ENCODE results near the gene LRP1B.

The LRP1B gene

DNA sequence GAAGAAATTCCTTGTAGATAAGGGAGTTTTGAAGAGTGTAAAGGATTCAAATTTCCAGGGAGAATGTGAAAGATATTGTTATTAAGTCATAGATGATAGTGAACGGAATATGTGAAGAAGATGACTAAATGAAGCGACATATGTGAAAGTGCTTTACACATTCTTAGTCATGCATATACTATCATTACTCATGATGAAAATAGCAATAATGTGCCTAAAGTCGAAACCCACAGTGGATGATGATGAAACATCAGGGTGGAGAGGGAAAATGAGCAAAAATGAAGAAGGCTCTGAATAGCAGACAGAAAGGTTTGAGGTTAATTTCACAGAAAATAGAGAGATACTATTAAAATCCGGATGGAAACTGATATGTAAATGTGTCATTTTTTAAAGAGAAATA is 1237.1 kb downstream of the LRP1B start:
- Histone ChIP-seq H3K36me3 (ENCODE audit: control insufficient read depth in 2 of 2, insufficient read depth in 2 of 2, low read length in 2 of 2) (no peaks in the 10 kb centered on the region), H3K4me1 (ENCODE audit: control insufficient read depth, insufficient read depth, low read length) (no peaks in the 10 kb centered on the region), H3K27me3 (ENCODE audit: control insufficient read depth in 1 of 2, insufficient read depth in 2 of 2, low read length in 2 of 2) (no peaks in the 10 kb centered on the region), H3K4me3 (ENCODE audit: low read length in 2 of 2) (no peak overlapping the region), H3K9ac (ENCODE audit: low read length in 2 of 2) (no peak overlapping the region), H3K27ac (ENCODE audit: low read length) (no peak overlapping the region), H3K9me3 (ENCODE audit: control insufficient read depth in 2 of 2, low read length in 2 of 2) (no peaks in the 10 kb centered on the region)

- Histone ChIP-seq H3K9ac (ENCODE audit: low read length in 2 of 2) (no peak overlapping the region), H3K4me1 (ENCODE audit: control insufficient read depth, insufficient read depth, low read length) (no peaks in the 10 kb centered on the region), H3K4me3 (ENCODE audit: low read length in 2 of 2) (no peak overlapping the region), H3K36me3 (ENCODE audit: control insufficient read depth in 2 of 2, insufficient read depth in 2 of 2, low read length in 2 of 2) (no peaks in the 10 kb centered on the region), H3K27me3 (ENCODE audit: control insufficient read depth in 1 of 2, insufficient read depth in 2 of 2, low read length in 2 of 2) (no peaks in the 10 kb centered on the region), H3K27ac (ENCODE audit: low read length) (no peak overlapping the region), H3K9me3 (ENCODE audit: control insufficient read depth in 2 of 2, low read length in 2 of 2) (no peaks in the 10 kb centered on the region)
Observed at GRCh38 chr2:140892911-140893637, 1237.7 kb downstream of the LRP1B start.

DNA sequence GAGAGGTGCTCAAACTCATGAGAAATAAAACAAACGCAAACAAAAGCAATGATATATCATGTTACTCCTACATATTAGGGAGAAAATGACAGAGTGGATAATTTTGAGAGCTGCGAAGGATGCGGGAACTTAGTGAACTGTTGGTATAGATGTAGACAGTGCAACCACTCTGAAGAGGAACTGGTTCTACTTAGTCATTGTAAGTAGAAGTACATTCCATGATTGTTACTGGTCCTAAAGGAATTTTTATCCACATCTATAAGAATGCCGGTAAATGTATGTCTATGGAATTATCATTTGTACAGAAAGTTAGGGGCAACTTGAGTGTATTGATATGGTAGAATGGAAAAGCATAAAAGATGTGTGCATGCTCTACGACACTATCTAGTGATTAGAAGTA is 1238.4 kb downstream of the LRP1B start:
- H3K4me3 ChIP-seq (ENCODE audit: low read length in 2 of 2) = no peak overlapping the region

DNA sequence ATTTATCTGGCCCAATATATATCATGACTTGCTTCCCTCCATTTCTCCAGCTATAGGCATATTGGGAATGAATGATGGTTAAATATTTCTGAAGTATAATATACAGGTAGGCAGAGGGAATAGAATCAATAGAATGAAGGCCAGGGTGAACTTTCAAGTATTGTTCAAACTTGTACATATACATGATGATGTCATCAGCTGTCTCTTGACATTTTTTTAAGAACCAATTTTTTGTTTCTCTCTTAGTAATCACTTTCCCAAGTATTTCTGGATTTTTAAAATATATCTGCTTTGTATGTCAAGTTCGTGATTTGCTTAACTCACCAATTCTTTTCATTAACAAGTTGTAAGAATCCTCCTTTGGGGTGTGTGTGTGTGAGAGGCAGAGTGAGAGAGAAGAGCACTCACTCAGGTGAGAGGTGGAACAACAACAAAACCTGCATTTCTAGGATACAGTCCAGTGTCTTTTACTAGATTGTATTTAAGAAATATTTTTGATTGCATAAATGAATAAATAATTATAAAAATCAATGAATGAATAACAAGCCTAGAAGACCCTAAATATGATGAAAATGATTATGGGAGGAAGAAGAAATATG is 1239.1 kb downstream of the LRP1B start:
- Histone ChIP-seq H3K9ac (ENCODE audit: low read length in 2 of 2) (no peak overlapping the region), H3K4me3 (ENCODE audit: low read length in 2 of 2) (no peak overlapping the region), H3K9me3 (ENCODE audit: control insufficient read depth in 2 of 2, low read length in 2 of 2) (no peaks in the 10 kb centered on the region), H3K27ac (ENCODE audit: low read length) (no peak overlapping the region), H3K27me3 (ENCODE audit: control insufficient read depth in 1 of 2, insufficient read depth in 2 of 2, low read length in 2 of 2) (no peaks in the 10 kb centered on the region), H3K36me3 (ENCODE audit: control insufficient read depth in 2 of 2, insufficient read depth in 2 of 2, low read length in 2 of 2) (no peaks in the 10 kb centered on the region), H3K4me1 (ENCODE audit: control insufficient read depth, insufficient read depth, low read length) (no peaks in the 10 kb centered on the region)

More for the DNA sequence above, 1238.4 kb downstream of the LRP1B start:
- H3K9me3 ChIP-seq (ENCODE audit: control insufficient read depth in 2 of 2, low read length in 2 of 2) = no peaks in the 10 kb centered on the region
- no peaks in the 10 kb centered on the region for H3K4me1 ChIP-seq (ENCODE audit: control insufficient read depth, insufficient read depth, low read length)
- H3K36me3 ChIP-seq (ENCODE audit: control insufficient read depth in 2 of 2, insufficient read depth in 2 of 2, low read length in 2 of 2) = no peaks in the 10 kb centered on the region
- H3K27me3 ChIP-seq (ENCODE audit: control insufficient read depth in 1 of 2, insufficient read depth in 2 of 2, low read length in 2 of 2) = no peaks in the 10 kb centered on the region
- H3K9ac ChIP-seq (ENCODE audit: low read length in 2 of 2) = no peak overlapping the region
- H3K27ac ChIP-seq (ENCODE audit: low read length) = no peak overlapping the region

DNA sequence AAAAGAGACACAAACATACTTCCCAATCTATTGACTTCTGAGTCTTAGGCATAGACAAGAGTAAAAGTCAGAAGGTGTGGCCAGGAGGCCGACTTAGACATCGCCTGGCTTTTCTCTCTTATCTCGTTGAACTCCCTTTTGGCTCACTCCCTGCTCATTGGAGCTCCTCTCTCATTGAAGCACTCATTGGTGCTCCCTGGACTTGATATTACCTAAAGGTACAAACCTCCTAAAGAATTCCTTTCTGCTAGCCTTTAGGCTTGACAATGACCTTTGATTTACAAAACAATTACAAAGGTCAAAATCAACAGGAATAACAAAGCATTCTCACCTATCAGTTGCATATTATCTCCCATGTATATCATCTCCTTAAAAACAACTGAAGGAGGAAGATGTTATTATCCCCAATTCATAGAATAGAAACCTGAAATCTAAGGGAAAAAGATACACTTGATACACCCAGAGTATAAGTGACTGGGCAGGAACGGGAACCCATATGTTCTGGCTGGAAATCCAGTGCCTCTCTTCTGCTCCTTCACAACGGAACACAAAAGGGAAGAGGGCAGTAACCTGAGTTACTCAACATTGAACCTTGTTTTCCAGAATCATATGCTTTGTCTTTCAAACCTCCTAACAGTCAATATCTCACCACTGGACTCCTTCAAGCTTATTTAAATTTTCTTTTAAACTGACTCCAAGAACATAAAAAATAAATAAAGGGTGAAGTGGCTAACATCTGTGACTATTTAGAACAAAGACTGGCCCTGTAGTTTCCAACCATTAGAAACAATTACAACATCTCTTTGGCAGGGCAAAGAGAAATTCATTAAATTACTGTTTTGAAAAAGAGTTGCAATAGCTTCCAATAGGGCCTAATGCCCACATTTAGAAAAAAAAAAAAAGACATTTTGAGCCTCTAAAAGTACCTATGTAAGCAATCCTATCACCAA is 1247.9 kb downstream of the LRP1B start:
- Histone ChIP-seq H3K36me3 (ENCODE audit: control insufficient read depth in 2 of 2, insufficient read depth in 2 of 2, low read length in 2 of 2) (no peaks in the 10 kb centered on the region), H3K9ac (ENCODE audit: low read length in 2 of 2) (no peak overlapping the region), H3K27me3 (ENCODE audit: control insufficient read depth in 1 of 2, insufficient read depth in 2 of 2, low read length in 2 of 2) (no peaks in the 10 kb centered on the region), H3K27ac (ENCODE audit: low read length) (no peak overlapping the region), H3K4me1 (ENCODE audit: control insufficient read depth, insufficient read depth, low read length) (no peaks in the 10 kb centered on the region), H3K9me3 (ENCODE audit: control insufficient read depth in 2 of 2, low read length in 2 of 2) (no peaks in the 10 kb centered on the region), H3K4me3 (ENCODE audit: low read length in 2 of 2) (no peak overlapping the region)

GRCh38 chr2:140880573-140880972 is 1250.2 kb downstream of the LRP1B start:
- no peaks in the 10 kb centered on the region for H3K36me3 ChIP-seq (ENCODE audit: control insufficient read depth in 2 of 2, insufficient read depth in 2 of 2, low read length in 2 of 2)
- no peaks in the 10 kb centered on the region for H3K4me1 ChIP-seq (ENCODE audit: control insufficient read depth, insufficient read depth, low read length)
- no peak overlapping the region for H3K4me3 ChIP-seq (ENCODE audit: low read length in 2 of 2)
- H3K9ac ChIP-seq (ENCODE audit: low read length in 2 of 2) = no peak overlapping the region
- H3K9me3 ChIP-seq (ENCODE audit: control insufficient read depth in 2 of 2, low read length in 2 of 2) = no peaks in the 10 kb centered on the region
- no peak overlapping the region for H3K27ac ChIP-seq (ENCODE audit: low read length)
- no peaks in the 10 kb centered on the region for H3K27me3 ChIP-seq (ENCODE audit: control insufficient read depth in 1 of 2, insufficient read depth in 2 of 2, low read length in 2 of 2)

GRCh38 chr2:140876015-140876414 is 1254.8 kb downstream of the LRP1B start:
- no peaks in the 10 kb centered on the region for H3K9me3 ChIP-seq (ENCODE audit: control insufficient read depth in 2 of 2, low read length in 2 of 2)
- H3K4me3 ChIP-seq (ENCODE audit: low read length in 2 of 2) = no peak overlapping the region
- H3K27me3 ChIP-seq (ENCODE audit: control insufficient read depth in 1 of 2, insufficient read depth in 2 of 2, low read length in 2 of 2) = no peaks in the 10 kb centered on the region
- H3K9ac ChIP-seq (ENCODE audit: low read length in 2 of 2) = no peak overlapping the region
- H3K27ac ChIP-seq (ENCODE audit: low read length) = no peak overlapping the region
- H3K36me3 ChIP-seq (ENCODE audit: control insufficient read depth in 2 of 2, insufficient read depth in 2 of 2, low read length in 2 of 2) = no peaks in the 10 kb centered on the region
- H3K4me1 ChIP-seq (ENCODE audit: control insufficient read depth, insufficient read depth, low read length) = no peaks in the 10 kb centered on the region

- H3K9me3 ChIP-seq (ENCODE audit: control insufficient read depth in 2 of 2, low read length in 2 of 2) = no peaks in the 10 kb centered on the region
- no peaks in the 10 kb centered on the region for H3K27me3 ChIP-seq (ENCODE audit: control insufficient read depth in 1 of 2, insufficient read depth in 2 of 2, low read length in 2 of 2)
- H3K4me1 ChIP-seq (ENCODE audit: control insufficient read depth, insufficient read depth, low read length) = no peaks in the 10 kb centered on the region
- H3K27ac ChIP-seq (ENCODE audit: low read length) = no peak overlapping the region
- no peak overlapping the region for H3K9ac ChIP-seq (ENCODE audit: low read length in 2 of 2)
- no peaks in the 10 kb centered on the region for H3K36me3 ChIP-seq (ENCODE audit: control insufficient read depth in 2 of 2, insufficient read depth in 2 of 2, low read length in 2 of 2)
- H3K4me3 ChIP-seq (ENCODE audit: low read length in 2 of 2) = no peak overlapping the region
Observed at GRCh38 chr2:140873915-140874531, 1256.8 kb downstream of the LRP1B start.

DNA sequence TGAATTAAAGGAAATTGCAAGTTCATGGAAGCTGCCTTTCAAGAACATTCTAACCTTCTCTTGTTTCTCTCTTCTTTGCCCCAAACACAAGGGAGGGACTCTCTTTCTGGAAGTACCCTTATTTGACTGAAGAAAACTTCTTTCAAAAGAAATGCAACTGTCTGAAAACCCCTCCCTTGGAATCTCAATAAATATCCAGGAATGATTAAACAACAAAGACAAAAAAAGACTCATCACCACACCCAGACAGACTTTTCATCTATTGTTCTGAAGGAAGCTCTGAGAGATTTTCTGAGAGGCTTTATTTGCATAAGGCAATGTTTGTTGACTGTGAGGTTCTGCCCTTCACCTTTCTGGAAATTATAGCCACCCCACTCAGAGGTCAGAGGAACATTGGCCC is 1260.9 kb downstream of the LRP1B start:
- H3K27ac ChIP-seq (ENCODE audit: low read length) = no peak overlapping the region
- H3K27me3 ChIP-seq (ENCODE audit: control insufficient read depth in 1 of 2, insufficient read depth in 2 of 2, low read length in 2 of 2) = no peaks in the 10 kb centered on the region

GRCh38 chr2:140869107-140869506 is 1261.7 kb downstream of the LRP1B start:
- no peaks in the 10 kb centered on the region for H3K27me3 ChIP-seq (ENCODE audit: control insufficient read depth in 1 of 2, insufficient read depth in 2 of 2, low read length in 2 of 2)

More for the DNA sequence above, 1260.9 kb downstream of the LRP1B start:
- Histone ChIP-seq H3K9ac (ENCODE audit: low read length in 2 of 2) (no peak overlapping the region), H3K9me3 (ENCODE audit: control insufficient read depth in 2 of 2, low read length in 2 of 2) (no peaks in the 10 kb centered on the region), H3K4me3 (ENCODE audit: low read length in 2 of 2) (no peak overlapping the region), H3K36me3 (ENCODE audit: control insufficient read depth in 2 of 2, insufficient read depth in 2 of 2, low read length in 2 of 2) (no peaks in the 10 kb centered on the region), H3K4me1 (ENCODE audit: control insufficient read depth, insufficient read depth, low read length) (no peaks in the 10 kb centered on the region)

More at GRCh38 chr2:140869107-140869506, 1261.7 kb downstream of the LRP1B start:
- Histone ChIP-seq H3K4me1 (ENCODE audit: control insufficient read depth, insufficient read depth, low read length) (no peaks in the 10 kb centered on the region), H3K4me3 (ENCODE audit: low read length in 2 of 2) (no peak overlapping the region), H3K9me3 (ENCODE audit: control insufficient read depth in 2 of 2, low read length in 2 of 2) (no peaks in the 10 kb centered on the region), H3K27ac (ENCODE audit: low read length) (no peak overlapping the region), H3K9ac (ENCODE audit: low read length in 2 of 2) (no peak overlapping the region), H3K36me3 (ENCODE audit: control insufficient read depth in 2 of 2, insufficient read depth in 2 of 2, low read length in 2 of 2) (no peaks in the 10 kb centered on the region)

Measured in stomach smooth muscle (tissue), 2 donors.